Lung microvascular endothelial cell (primary cell): Measurements from ENCODE around the gene RAB10. TPM values are rescaled to one million over a fixed set of nuclear protein-coding genes. Genes with fewer than 3 reads are reported as not detected.
"Not testable (repeated sequence)": the region's sequence is repeated elsewhere in the genome, so short reads cannot be mapped to it uniquely, and the experiment has no call there.

Source experiments
- DNase-seq, 2 donors: peaks; one replicate each; pipeline versions ENCODE4 v3.0.0 to v3.0.0-alpha.2; 2010; ENCODE audit warnings: low read depth in 2 of 2
- total RNA-seq: library from RNA; depleted of rRNA; stranded (reverse); fragments of >200 nt; gene quantifications from 2 replicates; pipeline ENCODE4 v1.2.1, GENCODE V29; 2014

Gene RAB10
- 39.2 and 47.0 TPM in 2 replicates for total RNA-seq

DNA sequence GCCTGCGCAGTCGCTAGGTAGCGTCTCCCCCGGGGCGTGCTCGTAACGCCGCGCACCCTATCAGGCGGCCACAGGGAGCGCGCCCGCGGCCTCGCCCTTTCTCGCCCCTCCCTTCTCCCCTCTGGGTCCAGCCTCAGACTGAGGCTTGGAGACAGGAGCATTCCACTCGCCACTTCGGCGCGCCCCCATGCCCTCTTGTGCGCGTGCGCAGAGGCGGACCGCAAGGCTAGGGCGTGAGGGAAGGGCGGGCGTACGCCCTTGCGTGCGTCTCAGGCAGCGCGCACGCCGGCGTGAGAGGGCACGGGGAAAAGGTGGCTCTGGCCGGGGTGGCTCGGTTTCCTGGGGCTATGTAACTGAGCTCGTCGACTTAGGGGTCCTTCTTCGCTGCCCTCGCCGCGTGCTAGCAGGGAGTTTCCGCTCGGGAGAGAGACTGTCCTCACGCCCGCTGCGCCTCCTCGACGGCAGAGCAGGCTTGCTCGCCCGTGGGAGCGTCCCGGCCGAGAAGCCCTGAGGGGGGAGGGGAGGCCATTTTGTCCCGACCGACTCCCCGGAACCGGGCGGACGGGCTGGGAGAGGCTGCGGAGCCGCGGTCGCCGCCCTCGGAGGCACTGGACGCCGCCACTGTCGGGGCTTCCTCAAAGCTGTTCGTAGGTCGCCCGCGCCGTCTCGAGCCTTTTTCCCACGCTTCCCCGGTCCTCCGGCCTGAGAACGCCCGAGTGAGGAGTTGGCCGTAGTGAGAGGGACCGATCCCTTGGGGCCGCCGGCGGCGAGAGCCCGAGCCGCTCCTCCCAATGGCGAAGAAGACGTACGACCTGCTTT, at the start of gene RAB10:
TSS of gene RAB10 (plus strand) at position 267 of the 819 bp plus-strand sequence. CDS start at position 792, 525 bp downstream.
- DNase-seq: peak; percentile 95 to 99

- DNase-seq: no peak
Measured at GRCh38 chr2:25988134-25988533, 45.8 kb upstream of the RAB10 start.

- DNase-seq: no peak
Measured at GRCh38 chr2:25989154-25989553, 44.7 kb upstream of the RAB10 start.

DNA sequence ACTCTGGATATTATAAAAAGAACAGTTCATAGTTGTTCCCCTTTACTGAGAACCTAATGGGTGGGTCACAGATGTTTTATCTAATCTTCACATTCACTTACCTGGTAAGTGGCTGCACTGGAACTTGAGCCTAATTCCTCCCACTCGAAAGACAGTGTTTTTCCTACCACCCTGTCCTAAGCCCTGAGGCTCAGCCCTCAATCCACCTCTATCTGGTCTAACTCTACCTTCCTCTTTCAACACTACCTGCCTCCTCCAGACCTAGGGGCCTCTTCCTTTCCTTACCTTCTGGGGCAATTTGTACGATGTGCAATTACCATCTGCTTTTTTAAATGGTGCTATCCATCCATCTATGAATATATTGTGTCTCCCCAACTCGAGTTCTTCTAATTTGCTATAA, 41.9 kb upstream of the RAB10 start:
- DNase-seq: no peak

DNA sequence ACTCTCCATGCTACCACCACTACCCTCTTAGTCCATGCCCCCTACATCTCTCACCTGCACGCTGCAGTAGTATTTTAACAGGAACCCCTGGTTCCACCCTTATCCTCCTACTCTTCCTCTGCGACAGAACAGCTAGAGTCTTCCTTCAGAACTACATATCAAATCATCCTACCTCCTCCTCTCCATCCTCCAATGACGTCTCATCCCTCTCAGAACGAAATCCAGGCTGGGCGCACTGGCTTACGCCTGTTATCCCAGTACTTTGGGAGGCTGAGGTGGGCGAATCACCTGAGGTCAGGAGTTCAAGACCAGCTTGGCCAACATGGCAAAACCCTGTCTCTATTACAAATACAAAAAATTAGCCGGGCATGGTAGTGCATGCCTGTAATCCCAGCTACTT, 41.3 kb upstream of the RAB10 start:
- no peak for DNase-seq

GRCh38 chr2:25993049-25993448, 40.8 kb upstream of the RAB10 start:
- no peak for DNase-seq

GRCh38 chr2:25994509-25994908, 39.4 kb upstream of the RAB10 start:
- no peak for DNase-seq

DNA sequence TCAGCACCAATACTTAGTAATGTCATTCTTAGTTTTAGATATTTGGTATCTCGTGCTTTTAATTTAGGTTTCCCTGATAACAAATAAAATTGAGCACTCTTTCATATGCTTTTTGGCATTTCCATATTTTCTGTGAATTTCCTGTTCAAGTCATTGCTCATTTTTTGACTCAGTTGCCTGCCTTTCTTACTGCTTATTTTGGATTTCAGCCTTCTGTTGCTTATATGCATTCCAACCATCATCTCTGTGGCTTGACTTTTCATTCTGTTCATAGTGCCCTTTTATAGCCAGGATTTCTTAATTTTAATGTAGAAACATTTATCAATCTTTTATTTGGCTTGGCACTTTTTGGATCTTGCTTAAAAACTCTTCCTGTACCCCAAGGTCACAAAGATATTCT, 37.0 kb upstream of the RAB10 start:
- no peak for DNase-seq

GRCh38 chr2:25998816-25999383, 35.0 kb upstream of the RAB10 start:
- DNase-seq: not testable (repeated sequence)

DNA sequence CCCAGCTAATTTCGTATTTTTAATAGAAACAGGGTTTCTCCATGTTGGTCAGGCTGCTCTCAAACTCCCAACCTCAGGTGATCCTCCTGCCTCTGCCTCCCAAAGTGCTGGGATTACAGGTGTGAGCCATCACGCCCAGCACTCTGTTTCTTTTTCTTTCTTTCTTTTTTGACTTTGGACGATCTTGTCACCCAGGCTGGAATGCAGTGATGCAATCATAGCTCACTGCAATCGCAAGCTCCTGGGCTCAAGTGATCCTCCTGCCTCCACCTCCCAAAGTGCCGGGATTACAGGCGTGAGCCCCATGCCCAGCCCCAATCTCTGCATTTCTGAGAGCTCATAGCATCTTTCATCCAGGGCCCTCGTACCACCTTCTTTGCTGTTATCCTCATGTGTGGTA, 34.5 kb upstream of the RAB10 start:
- DNase-seq: not testable (repeated sequence)

DNA sequence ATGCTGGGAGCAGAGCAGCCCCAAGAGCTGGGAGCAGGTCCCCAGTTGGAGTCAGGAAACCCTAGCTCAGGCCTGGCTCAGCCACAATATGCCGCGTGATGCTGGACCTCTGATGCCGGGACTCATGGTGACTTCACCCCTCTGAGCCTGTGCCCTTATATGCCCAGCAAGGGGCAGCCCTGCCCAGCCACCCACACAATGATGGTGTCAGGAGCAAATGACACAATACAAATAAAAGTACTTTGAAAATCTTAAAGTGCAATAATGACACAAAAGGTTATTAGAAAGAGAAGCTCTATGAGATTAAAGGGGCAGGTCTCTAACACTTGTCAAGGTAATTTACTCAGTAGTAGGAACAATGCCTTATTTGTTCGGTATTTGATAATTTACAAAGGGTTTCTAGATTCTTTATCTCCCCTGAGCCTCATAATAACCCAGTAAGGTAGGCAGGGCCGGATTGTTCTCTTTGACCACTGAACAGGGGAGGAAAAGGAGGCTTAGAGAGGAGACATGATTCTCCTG, 33.3 kb upstream of the RAB10 start:
- DNase-seq: no peak

DNA sequence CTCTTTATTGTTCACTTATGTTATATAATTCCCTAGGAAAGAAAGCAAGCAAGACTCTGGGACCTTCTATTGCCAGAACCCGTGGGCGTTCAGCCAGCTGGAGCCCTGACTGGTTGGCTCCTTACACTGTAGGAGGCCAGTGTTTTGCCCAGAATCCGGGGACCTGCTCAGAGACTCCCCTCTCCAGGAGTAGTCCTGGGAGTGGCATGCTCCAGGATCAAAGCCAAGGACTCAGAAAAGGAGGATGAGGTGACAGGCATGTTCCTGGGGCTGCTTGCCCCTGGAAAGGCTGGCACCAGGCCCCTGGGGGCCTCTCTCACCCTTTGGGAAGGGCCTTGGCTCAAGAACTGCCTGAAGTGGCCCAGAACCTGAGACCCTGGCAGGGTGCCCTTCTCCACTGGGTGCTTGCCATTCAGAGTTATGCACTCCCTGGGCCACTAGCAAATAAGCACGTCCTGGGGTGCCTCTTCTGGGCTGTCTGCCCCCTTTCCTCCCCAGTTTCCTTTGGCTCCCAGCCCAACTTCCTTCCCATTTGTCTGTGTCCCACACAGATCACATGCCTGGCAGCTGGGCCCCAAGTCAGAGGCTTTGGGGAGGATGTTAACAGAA, 32.0 kb upstream of the RAB10 start:
- DNase-seq: peak; percentile 46 to 61

GRCh38 chr2:26002632-26003310, 31.1 kb upstream of the RAB10 start:
- peak in 1 of 2 donors; percentile 58 for DNase-seq

- DNase-seq: no peak
Measured at GRCh38 chr2:26008095-26008494, 25.8 kb upstream of the RAB10 start.

GRCh38 chr2:26008851-26009566, 24.9 kb upstream of the RAB10 start:
- peak; percentile 40 to 49 for DNase-seq

GRCh38 chr2:26009567-26009963, 24.3 kb upstream of the RAB10 start:
- no peak for DNase-seq

GRCh38 chr2:26010943-26011342, 22.9 kb upstream of the RAB10 start:
- no peak for DNase-seq

GRCh38 chr2:26011609-26011989, 22.3 kb upstream of the RAB10 start:
- peak in 1 of 2 donors; percentile 61 for DNase-seq

DNA sequence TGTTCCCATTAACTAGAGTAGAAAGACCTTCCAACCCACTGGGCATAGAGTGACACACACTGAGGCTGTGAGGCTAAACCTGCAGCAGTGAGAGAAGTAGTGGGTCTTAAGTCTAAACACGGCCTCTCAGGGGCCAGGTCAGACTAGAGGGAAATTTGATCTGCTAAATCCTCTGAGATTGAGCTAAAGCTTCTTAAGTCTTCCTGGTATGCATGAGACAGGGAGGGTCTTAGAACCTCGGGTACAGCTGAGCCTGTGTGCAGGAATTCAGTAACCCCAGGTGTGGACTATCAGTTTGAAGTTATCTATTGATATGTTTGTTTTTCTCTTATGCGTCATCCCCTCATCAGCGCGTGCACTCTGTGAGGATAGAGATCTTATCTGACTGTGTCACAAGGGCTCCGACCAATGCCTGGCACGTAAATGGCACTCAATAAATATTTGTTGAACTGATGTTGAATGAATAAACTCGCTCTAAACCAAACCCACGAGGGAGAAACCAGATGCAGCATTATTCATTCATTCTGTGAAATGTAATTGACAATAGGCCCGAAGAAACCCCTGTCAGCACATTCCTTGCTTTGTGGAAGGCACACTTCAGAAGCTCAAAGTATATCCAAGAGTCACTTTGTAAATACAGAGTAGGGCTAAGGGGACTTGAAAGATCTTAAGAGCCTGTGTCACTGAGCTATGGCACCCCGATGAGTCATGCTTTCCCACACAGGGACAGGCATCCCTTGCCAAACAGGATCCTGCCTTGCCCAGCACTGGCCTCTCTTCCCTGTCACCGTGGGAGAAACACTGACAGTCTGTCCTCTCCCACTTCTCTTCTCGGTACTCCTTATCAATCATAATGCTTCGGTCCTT, 21.7 kb upstream of the RAB10 start:
- DNase-seq: peak; percentile 60 to 73

- no peak for DNase-seq
Measured at GRCh38 chr2:26013668-26014067, 20.2 kb upstream of the RAB10 start.
